Pons (tissue), 1 donor: ENCODE results near the gene SLU7.
A peak's percentile ranks its signal among the peaks of the same experiment; 100 is the strongest.

Source experiments
- DNase-seq: peaks from one replicate; pipeline ENCODE4 v3.0.0-alpha.2; 2016; ENCODE audit warnings: low spot score

Gene SLU7

DNA sequence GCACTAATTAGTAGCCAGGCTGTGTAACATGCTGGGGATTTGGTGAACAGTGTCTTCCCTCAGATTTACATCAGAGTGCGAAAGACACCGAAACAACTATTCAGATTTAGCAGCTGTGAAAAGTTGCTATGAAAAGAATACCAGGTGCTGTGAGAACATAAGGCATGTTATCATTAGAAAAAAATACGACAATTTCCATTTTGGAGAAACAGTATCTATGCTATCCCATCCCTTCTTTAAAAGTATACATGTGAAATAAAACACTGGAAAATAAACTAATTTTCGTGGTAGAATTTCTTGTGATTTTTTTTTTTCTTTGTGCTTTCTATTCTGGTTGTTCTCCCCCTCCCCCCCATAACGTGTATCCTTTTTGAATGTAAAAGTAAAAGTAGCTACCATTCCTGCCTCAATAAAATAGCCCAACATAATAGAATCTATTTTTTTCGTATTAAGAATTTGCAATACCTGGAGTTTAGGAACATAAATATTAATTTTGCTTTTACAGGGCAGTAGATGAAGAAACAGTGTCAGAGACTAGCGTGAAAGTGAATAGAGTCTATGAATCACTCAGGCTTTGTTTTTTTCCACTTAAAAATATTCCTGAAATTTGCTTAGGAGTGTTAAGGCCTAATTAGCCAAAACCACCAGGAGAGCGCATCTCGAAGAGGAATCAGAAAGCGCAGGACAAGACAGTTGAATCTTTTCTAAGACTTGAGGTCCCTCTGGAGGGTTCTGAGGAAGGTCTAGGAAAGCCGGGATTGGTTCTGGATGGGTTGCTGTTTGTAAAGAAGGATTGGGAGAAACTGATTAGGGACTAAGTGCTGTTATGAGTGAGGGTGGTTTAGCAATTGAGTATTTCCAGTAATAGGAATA lies 813 bp upstream of the SLU7 start:
- no peak for DNase-seq

DNA sequence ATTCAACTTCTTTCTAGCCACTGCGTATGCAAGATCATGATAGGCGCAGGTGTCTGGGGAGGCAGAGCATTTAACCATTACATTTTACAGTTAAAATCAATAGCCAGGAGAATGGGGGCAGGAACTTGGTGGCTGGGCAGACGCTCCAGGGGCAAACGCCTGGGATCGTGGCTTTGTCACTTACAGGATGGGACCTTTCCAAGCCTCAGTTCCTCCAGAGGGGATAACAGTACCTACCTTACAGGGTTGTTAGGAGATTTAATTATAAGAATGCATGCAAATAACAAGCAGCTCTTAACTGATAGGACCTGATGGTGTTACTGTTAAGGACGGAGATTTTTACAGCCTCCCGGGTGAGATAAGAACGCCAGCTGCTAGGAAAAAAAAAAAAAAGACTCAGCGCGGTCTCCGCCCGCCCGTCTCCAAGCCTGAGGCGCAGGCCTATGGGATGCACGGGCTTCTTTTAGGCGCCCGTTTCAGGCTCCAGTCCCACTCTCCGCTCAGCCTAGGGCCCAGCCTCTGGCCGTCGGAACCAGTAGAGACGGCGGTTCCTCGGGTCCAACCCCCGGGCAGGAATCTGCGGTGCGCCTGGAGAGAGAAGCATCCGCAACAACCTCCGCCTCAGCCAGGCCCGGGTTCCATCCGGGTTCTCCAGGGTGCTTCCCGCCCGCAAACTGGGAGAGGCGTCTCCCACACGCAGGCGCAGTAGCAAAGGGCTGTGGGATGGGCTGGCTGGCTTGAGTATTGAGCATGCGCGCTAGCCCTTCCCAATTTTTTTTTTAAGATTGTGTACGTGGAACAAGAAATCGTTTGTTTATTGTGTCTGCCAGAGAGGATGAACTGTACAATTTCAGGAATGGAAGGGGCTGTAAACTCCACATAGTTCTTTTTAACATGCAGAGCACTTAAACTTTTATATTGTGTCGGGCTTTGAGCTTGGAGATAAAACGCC lies 19.2 kb downstream of the SLU7 start, which contains the start of gene FAM200C:
Gene FAM200C, minus strand, starts transcription at position 653 of the 952 bp plus-strand sequence. CDS start 4,564 bp downstream, outside the sequence.
- DNase-seq, result peak; percentile 95

GRCh38 chr5:160398806-160399205 lies 20.1 kb downstream of the SLU7 start:
- no peak for DNase-seq

DNA sequence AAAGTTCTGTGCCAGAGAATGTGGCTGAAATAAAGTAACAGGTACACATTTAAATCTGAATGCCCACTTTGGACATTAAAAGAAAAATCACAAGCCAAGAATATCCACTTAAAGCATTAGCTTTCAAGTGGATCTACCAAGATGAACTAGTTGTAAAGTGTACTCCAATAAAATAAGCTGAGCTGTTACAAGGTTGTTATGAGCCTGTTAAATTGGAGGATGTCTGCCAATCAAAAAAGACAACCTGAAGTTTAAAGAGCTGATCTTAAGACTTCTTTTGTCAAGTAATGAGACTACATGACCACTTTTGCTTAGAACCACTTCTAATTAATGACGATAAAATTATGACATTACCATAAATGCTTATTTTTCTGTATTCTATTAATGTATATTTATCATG lies 21.4 kb downstream of the SLU7 start:
- no peak for DNase-seq

DNA sequence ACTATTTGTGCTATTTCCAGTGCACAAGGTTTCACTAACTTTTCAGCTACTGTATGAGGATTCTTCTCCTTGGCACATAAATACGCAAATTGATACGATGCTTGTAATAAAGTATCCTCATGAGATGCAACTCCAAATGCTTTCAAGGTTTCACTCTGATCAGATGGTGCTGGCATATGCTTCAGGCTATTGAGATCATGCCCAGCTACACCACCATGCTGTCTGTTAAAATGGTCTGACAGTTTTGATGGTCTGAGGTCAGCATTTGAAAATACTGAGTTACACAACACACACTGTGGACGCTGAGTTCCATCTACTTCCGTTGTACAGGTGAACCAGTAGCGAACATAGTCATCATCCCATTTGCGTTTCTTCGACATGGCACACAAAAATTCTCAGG lies 23.8 kb downstream of the SLU7 start:
- no peak for DNase-seq

GRCh38 chr5:160390787-160391696 lies 27.8 kb downstream of the SLU7 start:
- DNase-seq, result peak; percentile 30

- no peak for DNase-seq
Measured at GRCh38 chr5:160387445-160387844, 31.4 kb downstream of the SLU7 start.

DNA sequence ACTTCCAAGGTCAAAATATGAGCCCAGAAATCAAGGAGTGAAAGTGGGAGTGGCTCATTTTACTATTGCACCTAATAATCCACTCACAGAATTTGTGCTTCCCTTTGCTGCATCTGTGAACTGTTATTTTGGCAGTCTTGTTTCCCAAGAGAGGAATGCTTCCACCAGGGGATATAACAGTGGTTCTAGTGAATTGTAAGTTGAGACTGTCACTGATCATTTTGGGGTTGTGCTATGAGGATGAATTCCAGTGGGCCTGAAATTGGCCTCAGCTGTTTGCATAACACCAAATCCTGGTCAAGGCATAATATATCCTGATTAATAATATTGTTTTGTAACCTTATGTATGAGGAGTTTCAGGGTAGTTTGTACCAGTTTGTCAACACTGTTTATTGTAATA lies 33.4 kb downstream of the SLU7 start:
- no peak for DNase-seq

DNA sequence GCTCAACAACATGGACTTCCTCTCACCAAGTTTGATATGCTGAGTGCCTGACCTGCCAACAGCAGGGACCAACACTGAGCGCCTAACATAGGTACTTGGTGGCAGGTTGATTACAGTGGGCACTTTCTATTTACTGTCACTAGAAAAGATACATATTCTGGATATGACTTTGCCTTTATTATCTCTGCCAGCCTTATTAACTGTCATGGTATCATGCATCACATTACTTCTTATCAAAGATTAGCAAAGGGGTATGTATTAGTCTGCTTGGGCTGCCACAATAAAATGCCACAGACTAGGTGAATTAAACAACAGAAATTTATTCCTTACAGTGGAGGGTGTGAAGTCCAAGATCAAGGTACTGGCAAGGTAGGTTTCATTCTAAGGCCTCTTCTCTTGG lies 34.2 kb downstream of the SLU7 start:
- DNase-seq, result no peak

- no peak for DNase-seq
Measured at GRCh38 chr5:160382346-160382745, 36.5 kb downstream of the SLU7 start.

DNA sequence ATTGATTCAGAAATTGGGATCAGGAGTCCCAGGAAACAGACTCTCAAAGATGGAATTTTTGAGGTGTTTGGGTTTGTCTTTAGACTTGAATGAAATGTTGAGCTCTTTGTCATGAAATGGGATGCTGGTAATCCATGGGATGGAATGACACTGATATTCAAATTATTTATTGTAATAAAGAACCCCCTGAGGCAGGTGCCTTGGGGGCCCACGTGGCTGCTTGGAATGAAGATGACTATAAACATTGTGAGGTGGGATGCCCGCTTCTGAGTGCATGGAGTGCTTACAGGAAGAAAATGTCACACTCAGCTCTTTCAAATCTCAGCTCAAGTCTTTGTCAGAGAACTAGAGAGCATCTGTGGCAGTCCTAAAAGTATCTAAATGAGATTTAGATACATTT lies 38.8 kb downstream of the SLU7 start:
- no peak for DNase-seq

DNA sequence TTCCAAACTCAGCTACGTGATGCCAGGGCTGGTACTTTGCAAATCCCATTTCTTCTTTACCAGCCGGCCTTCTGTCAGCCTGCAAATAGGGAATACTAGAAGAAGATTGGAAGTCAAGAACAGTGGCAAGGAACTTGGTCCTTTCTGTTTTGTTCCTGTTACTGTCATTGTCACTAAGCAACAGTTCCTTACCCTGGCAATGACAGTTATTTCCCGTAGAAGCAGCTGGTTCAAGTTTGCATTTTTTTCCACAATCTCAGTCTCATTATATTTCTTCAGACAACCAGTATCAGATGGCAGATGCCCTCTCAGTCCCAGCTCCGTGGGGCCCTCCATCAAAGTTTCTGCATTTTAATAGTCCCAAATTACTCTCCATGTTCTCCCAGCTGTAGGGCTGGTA lies 39.4 kb downstream of the SLU7 start:
- no peak for DNase-seq

GRCh38 chr5:160378330-160378729 lies 40.6 kb downstream of the SLU7 start:
- no peak for DNase-seq

GRCh38 chr5:160377651-160378050 lies 41.2 kb downstream of the SLU7 start:
- no peak for DNase-seq

- no peak for DNase-seq
Measured at GRCh38 chr5:160376416-160376815, 42.5 kb downstream of the SLU7 start.

DNA sequence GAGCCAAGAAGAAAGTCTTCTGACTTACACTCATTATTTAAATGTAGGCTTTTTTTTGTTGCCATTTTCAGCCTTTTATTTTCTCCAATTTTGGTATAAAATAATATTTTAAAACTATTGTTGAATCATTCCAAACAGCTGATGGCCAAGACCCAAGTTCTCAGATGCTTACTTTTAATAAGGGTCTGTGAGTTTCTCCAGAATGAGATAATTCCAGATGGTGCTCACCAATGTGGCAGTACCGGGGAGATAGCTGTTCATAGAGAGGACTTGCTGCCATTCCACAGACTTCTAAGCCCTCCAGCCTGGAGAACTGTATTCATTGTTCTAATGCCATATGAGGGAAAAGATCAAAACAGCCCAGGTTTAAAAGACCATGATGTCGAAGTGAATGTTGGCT lies 43.2 kb downstream of the SLU7 start:
- DNase-seq, result no peak

- no peak for DNase-seq
Measured at GRCh38 chr5:160375166-160375565, 43.7 kb downstream of the SLU7 start.

- no peak for DNase-seq
Measured at GRCh38 chr5:160371294-160371693, 47.6 kb downstream of the SLU7 start.

- no peak for DNase-seq
Measured at GRCh38 chr5:160370713-160371034, 48.2 kb downstream of the SLU7 start.

GRCh38 chr5:160369990-160370712 lies 48.7 kb downstream of the SLU7 start, which contains the start of gene C1QTNF2:
Gene C1QTNF2 (minus strand): TSS chr5:160370626. CDS start chr5:160355011, 15,615 bp downstream.
- DNase-seq, result no peak

- no peak for DNase-seq
Measured at GRCh38 chr5:160367885-160368284, 51.0 kb downstream of the SLU7 start.
